ENCODE results near the gene OR52E4. TPM values are rescaled to one million over a fixed set of nuclear protein-coding genes. Genes with fewer than 3 reads are reported as not detected.

OR52E4 gene
- total and polyA plus RNA-seq, 2 donors (not counting 3 experiments of a cell fraction or from before 2014, with no cell fraction given) = not detected

GRCh38 chr11:5881756-5882155 lies 1.3 kb downstream of the OR52E4 start:
- ChIA-PET CTCF (interaction anchor here (0.8 to 1.8 kb wide), 3 partner anchors 8 to 10 kb away, joined by 3 to 12 read pairs (median 3); no protein-coding TSS in a partner anchor), POLR2A (no interaction called here)
- H3K27ac ChIP-seq (ENCODE audit: insufficient read depth, low read depth, low read length) = no peak overlapping the region
- no peaks in the 10 kb centered on the region for H4K20me1 ChIP-seq (replicated peaks; ENCODE audit: control insufficient read depth, extremely low read depth, insufficient read depth, low read length)
- no peaks in the 10 kb centered on the region for H3K79me2 ChIP-seq (ENCODE audit: control insufficient read depth, insufficient read depth, low read length)
- FAIRE-seq (no peak), DNase-seq (ENCODE audit: low read depth, low spot score) (no peak)
- intact Hi-C loops (cut with micrococcal nuclease) = no loop called here
- H3K36me3 ChIP-seq (ENCODE audit: control insufficient read depth in 2 of 2, extremely low read depth in 1 of 2, insufficient read depth in 2 of 2, low read length in 2 of 2) = no peaks in the 10 kb centered on the region
- no peaks in the 10 kb centered on the region for H3K27me3 ChIP-seq (ENCODE audit: control insufficient read depth in 2 of 2, insufficient read depth in 2 of 2, low read length in 2 of 2)
- no TSS peak for BruUV-seq (replicated peaks)
- TF ChIP-seq GATA2 (IDR thresholded peaks at IDR 0.05; ENCODE audit: insufficient read depth, insufficient read length, low read depth, low read length) = no peak
- no peak for TF ChIP-seq JUN (IDR thresholded peaks at IDR 0.05; ENCODE audit: borderline replicate concordance, insufficient read depth, insufficient read length, low read depth)
- TF ChIP-seq EZH2 (IDR thresholded peaks at IDR 0.05; ENCODE audit: borderline replicate concordance, low read depth, low read length, severe bottlenecking) = no peak
- no peak for TF ChIP-seq POLR2AphosphoS5 (IDR thresholded peaks at IDR 0.05; ENCODE audit: insufficient read depth, low read depth, low read length)
- TF ChIP-seq CTCF (IDR thresholded peaks at IDR 0.05; ENCODE audit: extremely low read depth in 1 of 2, insufficient read depth in 1 of 2, low read depth in 1 of 2, low read length in 2 of 2) = no peak
- no peak for TF ChIP-seq POLR2A (IDR thresholded peaks at IDR 0.05; ENCODE audit: low read depth, low read length)
- no peak for TF ChIP-seq MAX (IDR thresholded peaks at IDR 0.05; ENCODE audit: insufficient read depth, insufficient read length)
- no peak for TF ChIP-seq FOS (IDR thresholded peaks at IDR 0.05; ENCODE audit: borderline replicate concordance, insufficient read depth, low read length)
- no peak for TF ChIP-seq MYC (IDR thresholded peaks at IDR 0.05; ENCODE audit: low read depth, low read length)
- dilution Hi-C loops (cut with MboI; ENCODE audit: extremely low pct_ligation_motif_present, low sequenced_read_pairs) = no loop called here
- H3K4me3 ChIP-seq (replicated peaks in 1 of 3; ENCODE audit: insufficient read depth in 1 of 3, low read depth in 1 of 3, low read length in 3 of 3) = no peak overlapping the region
- H2AFZ ChIP-seq (ENCODE audit: low read depth, low read length) = no peak overlapping the region
- no peaks in the 10 kb centered on the region for H3K9me3 ChIP-seq (replicated peaks; ENCODE audit: control insufficient read depth, insufficient read depth, low read length)
- no peak overlapping the region for H3K9ac ChIP-seq (replicated peaks; ENCODE audit: extremely low read depth, insufficient read depth, low read length)
- H3K9me1 ChIP-seq (replicated peaks; ENCODE audit: control insufficient read depth, extremely low read depth, insufficient read depth, low read length) = no peaks in the 10 kb centered on the region
- no peak overlapping the region for H3K4me2 ChIP-seq (ENCODE audit: insufficient read depth, low read length)
- no peaks in the 10 kb centered on the region for H3K4me1 ChIP-seq (ENCODE audit: control insufficient read depth, extremely low read depth, insufficient read depth, low read length)
